HG03432 (cell line): Measurements from ENCODE around the gene ANKRD23.
"Not testable (repeated sequence)": the region's sequence is repeated elsewhere in the genome, so short reads cannot be mapped to it uniquely, and the experiment has no call there.

Experiments
- ATAC-seq: cut with Tn5 transposase; IDR thresholded peaks from one replicate; pipeline ENCODE4 v1.9.1; 2021; ENCODE audit warnings: mild to moderate bottlenecking, moderate library complexity; ENCODE audit not compliant: unreplicated experiment

ANKRD23 gene

GRCh38 chr2:96801005-96801785 lies 42.6 kb downstream of the ANKRD23 start:
- ATAC-seq, result peak; percentile 80

DNA sequence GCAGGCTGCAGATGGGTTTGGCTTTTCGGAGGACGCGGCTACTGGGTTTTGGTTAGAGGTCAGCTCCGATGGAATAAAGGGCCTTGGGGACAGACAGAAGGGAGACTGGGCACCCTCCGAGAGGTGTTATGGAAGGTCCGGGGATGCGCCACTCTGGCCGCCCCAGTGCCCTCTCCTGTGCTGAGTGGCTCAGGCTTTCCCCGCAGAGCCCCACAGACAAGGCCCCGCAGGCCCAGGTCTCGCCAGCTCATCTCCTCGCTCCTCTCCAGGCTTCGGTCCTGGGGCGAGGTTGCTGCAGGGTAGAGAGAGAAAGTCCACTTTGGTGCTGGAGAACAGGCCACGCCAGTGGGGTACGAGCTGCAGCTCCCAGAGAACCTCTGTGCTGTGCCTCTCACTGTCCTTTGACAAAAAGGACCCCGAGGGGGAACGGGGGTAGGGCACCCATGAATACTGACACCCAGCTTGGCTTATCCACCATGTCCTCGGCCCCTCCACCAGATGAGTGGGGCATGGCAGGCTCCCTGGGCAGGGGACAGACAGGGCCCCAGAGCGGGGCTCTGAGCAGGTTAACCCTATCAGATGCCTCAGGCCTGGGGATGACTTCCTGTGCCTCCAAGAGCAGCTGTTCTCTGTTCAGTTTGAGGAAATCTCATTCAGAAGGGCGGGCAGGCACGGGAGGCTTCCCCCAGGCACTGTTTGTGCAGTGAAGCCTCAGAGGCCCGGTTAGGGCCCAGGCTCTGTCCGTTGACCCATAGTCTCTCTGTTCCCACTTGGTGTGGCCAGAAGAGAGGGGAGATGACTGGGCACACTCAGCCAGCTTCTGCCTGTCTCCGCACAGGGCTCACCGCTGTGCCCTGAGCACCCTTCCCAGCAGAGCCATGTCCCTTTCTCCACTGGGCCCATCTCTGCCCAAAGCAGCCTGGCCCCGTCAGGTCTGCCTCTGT lies 43.5 kb downstream of the ANKRD23 start:
- ATAC-seq, result peak; percentile 32

GRCh38 chr2:96799623-96799935 lies 44.2 kb downstream of the ANKRD23 start:
- ATAC-seq, result no peak

- no peak for ATAC-seq
These were observed 44.8 kb downstream of the ANKRD23 start for GRCh38 chr2:96798733-96799622.

DNA sequence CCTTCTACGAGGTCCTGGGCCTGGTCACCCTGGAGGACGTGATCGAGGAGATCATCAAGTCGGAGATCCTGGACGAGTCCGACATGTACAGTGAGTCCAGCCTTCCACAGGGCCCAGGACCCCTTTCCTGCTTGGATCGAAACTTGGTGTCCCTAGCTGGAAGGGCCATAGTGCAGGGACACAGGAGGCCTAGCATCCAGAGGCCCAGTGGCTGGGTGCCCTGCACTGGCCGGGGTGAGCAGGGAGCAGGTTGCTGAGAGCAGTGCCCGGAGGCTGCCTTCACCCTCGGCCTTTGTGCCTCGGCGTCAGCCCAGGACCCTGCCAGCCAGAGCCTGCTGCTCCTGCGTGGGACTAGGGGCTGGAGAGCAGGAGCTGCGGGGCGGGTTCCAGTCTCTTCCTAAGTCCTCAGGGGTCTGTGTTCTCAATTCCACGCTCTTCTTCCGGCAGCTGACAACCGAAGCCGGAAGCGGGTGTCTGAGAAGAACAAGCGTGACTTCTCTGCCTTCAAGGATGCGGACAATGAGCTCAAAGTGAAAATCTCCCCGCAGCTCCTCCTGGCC lies 46.7 kb downstream of the ANKRD23 start:
- ATAC-seq, result no peak

GRCh38 chr2:96796497-96796896 lies 47.3 kb downstream of the ANKRD23 start:
- not testable (repeated sequence) for ATAC-seq

- ATAC-seq, result no peak
These were observed 48.7 kb downstream of the ANKRD23 start for GRCh38 chr2:96795076-96795475.

DNA sequence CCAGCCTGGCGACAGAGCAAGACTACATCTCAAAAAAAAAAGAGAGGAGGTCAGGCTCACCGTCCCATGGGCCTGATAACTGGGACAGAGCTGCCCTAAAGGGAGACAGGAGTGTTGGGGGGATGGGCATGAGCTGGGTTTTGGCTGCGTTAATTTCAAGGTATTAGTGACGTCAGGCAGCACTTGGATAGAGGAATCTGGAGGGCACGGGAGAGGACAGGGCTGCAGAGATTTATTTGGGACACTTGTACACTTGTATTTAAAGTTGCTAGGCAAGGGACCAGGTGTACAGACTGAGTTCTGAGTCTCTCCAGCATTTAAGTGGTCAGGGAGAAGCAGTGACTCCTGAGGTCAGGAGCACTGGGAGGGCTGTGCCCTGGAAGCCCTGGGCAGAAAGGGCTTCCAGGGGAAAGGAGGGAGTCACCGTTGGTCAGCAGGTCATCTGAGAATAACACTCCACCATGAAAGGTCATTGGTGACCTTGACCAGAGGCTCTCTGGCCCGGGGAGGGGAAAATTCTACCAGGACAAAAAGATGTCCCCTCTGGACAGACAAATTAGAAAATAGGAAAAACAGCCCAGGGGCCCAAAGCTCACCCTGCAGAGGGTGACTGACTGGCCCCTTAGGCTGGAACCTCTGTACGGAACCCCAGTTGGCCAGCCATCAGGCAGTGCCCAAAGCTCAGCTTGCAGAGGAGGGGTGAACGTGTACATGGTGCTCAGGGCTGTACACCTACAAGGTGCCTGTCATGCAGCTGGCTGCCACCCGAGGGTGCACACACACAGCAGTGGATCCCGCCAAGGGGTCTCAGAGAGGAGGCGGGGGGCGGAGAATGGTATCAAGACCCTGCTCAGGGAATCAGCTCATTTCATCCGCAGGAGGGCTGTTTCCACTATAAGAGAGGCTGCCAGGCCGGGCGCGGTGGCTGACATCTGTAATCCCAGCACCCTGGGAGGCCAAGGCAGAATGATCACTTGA lies 50.8 kb downstream of the ANKRD23 start:
- ATAC-seq, result no peak

DNA sequence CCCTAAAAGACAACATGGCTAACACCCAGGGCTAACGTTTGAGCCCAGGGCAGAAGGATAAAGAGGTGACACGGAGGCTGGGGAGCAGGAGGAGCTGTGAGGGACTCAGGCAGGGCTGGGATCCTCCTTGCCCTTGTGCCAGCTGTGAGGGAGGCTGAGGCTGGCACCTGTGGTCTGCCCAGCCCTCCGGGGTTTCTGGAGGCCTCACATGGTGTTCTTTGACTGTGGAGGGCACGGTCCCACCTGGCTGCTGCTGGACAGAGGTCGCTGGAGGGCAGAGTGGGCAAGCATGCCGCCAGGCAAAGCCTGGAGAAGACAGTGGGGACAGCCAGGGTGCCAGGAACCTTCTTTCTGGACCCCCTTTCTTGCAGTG lies 54.6 kb downstream of the ANKRD23 start:
- ATAC-seq, result no peak

GRCh38 chr2:96788442-96789244 lies 55.2 kb downstream of the ANKRD23 start:
- no peak for ATAC-seq
